HG02840 (cell line): ENCODE results near the gene C22orf23.
"Not testable (repeated sequence)": the region's sequence is repeated elsewhere in the genome, so short reads cannot be mapped to it uniquely, and the experiment has no call there.

Source experiments
- ATAC-seq: cut with Tn5 transposase; IDR thresholded peaks from one replicate; pipeline ENCODE4 v1.9.1; 2021; ENCODE audit warnings: mild to moderate bottlenecking, moderate library complexity, moderate number of reproducible peaks; ENCODE audit not compliant: unreplicated experiment, low FRiP score

C22orf23 gene

DNA sequence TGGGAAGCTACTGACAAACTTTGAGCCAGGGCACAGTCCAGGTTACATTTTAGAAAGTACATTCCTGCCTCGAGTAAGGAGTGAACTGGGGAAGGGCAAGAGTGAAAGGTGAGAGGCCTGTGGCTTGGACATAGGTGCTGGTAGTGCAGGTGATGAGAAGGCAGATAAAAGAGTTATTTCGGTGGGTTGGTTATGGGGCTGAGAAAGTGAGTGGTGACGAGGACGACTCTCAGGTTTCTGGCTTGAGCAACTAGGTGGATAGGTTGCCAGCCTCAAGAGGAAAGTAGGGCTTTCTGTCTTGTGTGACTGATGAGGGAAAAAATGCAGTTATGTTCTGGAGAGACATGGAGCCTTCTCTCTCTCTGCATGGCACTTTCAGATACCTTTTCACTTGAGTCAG, 3.8 kb upstream of the C22orf23 start:
- no peak for ATAC-seq

- not testable (repeated sequence) for ATAC-seq
Measured at GRCh38 chr22:37955825-37956397, 2.5 kb upstream of the C22orf23 start.

DNA sequence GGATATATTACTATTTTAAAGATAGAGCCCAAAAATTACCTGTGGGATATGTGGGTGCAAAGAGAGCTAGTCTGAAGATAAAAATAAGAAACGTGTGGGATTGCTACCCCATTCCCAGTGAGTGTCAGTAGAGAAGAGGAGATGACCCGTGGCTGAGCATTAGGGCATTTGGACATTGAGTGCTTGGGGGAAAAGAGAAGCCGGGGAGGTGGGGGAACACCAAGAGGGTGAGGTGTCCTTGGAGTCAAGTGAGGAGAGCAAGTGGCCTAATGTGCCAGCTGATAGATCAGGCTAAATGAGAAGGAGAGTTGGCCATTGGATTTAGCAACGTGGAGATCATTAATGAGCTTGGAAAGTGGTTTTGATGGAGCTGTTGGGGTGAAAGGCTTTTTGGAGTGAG, 1.3 kb upstream of the C22orf23 start:
- ATAC-seq, result no peak

DNA sequence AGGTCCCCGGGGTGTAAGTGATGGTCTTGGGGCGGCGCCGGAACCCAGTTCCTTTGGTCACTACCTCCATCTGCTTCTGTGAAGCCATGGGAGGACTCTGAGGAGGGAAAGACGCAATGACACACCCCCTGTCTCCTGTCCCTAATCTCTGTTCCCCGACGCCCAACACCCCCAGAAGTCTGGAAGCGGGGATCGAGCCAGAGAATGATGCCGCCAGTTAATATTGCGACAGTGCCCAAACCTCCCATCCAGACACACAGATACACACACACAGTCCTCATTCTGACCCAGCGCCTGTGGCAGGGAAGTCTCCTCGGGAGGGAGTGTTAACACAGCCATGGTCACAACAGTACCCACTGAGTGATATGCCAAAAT, 352 bp downstream of the C22orf23 start:
- no peak for ATAC-seq

GRCh38 chr22:37952629-37953028, 772 bp downstream of the C22orf23 start:
- not testable (repeated sequence) for ATAC-seq

- no peak for ATAC-seq
Measured at GRCh38 chr22:37951305-37951704, 2.1 kb downstream of the C22orf23 start.

GRCh38 chr22:37947142-37947795, 6.1 kb downstream of the C22orf23 start:
- ATAC-seq, result not testable (repeated sequence)

GRCh38 chr22:37944423-37944822, 9.0 kb downstream of the C22orf23 start:
- not testable (repeated sequence) for ATAC-seq

DNA sequence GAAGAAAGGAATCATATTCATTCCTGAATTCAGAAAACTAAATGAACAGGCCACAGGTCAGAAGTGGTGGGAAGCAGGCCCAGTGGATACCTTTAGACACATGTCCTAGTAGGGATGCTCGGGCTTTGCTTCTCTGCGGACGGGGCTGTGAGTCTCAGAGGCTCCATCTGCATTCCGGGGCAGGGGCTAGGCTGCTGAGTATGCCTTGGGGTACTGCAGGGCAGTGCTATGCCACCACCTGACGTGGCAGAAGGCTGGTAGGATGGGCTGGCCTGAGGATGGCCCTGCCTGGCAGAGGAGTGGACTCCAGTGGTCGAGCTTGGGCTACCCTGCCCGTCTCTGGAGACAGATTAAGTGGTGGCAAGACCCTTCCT, 9.6 kb downstream of the C22orf23 start:
- ATAC-seq, result no peak

GRCh38 chr22:37943136-37943824, 10.1 kb downstream of the C22orf23 start:
- no peak for ATAC-seq

GRCh38 chr22:37942133-37942532, 11.3 kb downstream of the C22orf23 start:
- no peak for ATAC-seq

GRCh38 chr22:37940698-37941376, 12.6 kb downstream of the C22orf23 start:
- ATAC-seq, result no peak

GRCh38 chr22:37933711-37934376, 19.6 kb downstream of the C22orf23 start:
- ATAC-seq, result no peak

- no peak for ATAC-seq
Measured at GRCh38 chr22:37932821-37933578, 20.4 kb downstream of the C22orf23 start.

DNA sequence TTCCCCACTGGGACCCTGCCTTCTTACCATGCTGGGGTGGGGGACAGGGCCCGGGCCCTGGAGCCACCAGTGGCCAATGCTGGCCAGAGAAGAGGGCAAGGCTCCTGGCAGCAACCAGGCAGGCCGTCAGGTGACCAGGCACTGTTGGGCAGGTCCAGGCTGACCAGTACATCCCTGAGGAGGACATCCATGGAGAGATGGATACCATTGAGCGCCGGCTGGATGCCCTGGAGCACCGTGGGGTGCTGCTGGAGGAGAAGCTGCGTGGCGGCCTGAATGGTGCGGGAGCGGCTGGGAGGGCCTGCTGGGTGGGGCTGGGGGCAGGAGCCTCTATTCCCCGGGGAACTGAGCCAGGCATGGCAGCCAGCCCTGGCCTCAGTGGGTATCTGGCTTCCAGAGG, 21.0 kb downstream of the C22orf23 start:
- ATAC-seq, result no peak

GRCh38 chr22:37931893-37932389, 21.5 kb downstream of the C22orf23 start:
- no peak for ATAC-seq

DNA sequence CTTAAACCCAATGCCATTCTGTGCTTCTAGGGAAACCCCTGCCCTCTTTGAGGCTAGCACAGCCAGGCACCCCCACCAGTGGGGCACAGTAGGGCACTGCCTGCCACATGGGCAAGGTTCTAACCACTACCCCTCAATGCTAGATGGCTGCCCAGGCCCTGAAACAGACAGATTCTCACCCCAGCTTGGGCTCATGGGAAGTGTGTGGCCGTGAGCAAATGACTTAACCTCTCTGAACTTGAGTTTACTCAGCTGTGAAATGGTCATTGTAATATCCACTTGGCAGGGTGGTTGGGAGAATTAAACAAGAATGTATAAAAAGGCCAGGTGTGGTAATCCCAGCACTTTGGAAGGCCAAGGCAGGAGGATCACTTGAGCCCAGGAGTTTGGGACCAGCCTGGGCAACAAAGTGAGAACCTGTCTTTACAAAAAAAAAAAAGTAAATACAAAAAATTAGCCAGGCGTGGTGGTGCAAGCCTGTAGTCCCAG, 22.4 kb downstream of the C22orf23 start:
- ATAC-seq, result no peak

- ATAC-seq, result no peak
Measured at GRCh38 chr22:37930270-37930951, 23.0 kb downstream of the C22orf23 start.

DNA sequence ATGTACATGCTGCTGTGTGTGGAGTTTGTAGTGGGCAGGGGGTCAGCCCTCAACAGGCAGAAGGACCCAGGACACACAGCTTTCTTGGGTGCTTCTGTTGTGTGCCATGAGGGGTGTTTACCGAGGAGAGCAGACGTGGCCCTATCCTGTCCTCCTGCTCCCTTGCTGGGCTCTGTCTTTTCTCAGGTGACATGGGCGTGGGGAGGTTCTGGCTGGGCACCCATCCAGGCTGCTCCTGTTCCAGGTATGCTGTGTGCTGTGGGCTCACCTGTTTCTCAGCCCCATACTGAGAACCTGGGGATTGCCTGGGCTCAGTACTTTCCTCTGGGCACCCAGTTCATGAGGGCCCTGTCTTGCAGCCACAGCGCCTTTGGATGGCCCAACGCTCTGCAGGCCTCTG, 24.0 kb downstream of the C22orf23 start:
- ATAC-seq, result no peak
